Stimulated activated CD4-positive, alpha-beta T cell treated with anti-CD3 and anti-CD28 coated beads, Interleukin-15, amount 100 ng/mL, for 24 hours (primary cell): Measurements from ENCODE around the gene FAM117B.

ENCODE experiments used
- DNase-seq: peaks from one replicate; pipeline ENCODE4 v3.0.0-alpha.2; 2020

FAM117B gene

DNA sequence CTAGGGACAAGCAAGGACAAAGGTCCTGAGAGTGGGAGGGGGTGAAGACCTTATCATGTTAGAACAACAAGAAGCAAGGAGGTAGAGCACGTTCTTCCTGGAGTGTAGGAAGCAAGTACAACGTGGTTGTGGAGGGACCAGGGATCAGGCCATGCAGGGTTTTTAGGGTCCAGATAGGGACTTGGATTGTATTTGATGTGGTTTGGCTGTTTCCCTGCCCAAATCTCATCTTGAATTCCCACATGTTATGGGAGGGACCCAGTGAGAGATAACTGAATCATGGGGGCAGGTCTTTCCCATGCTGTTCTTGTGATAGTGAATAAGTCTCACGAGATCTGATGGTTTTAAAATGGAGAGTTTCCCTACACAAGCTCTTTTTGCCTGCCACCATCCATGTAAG, 183.6 kb downstream of the FAM117B start:
- no peak for DNase-seq
